Stomach smooth muscle (tissue), 2 donors: ENCODE measurements around the gene KIF22.
"Not testable (repeated sequence)": the region's sequence is repeated elsewhere in the genome, so short reads cannot be mapped to it uniquely, and the experiment has no call there.

Experiments used
- H3K27ac ChIP-seq: one replicate; pipeline ENCODE4 v1.7.0; 2013; ENCODE audit warnings: mild to moderate bottlenecking, low read length, inconsistent platforms
- H3K27me3 ChIP-seq, 2 donors: one replicate each; pipeline ENCODE4 v1.7.0; 2013; ENCODE audit warnings: low read length in 2 of 2; ENCODE audit not compliant: insufficient read depth in 2 of 2, control insufficient read depth in 1 of 2
- H3K36me3 ChIP-seq, 2 donors: one replicate each; pipeline ENCODE4 v1.7.0; 2013; ENCODE audit warnings: low read length in 2 of 2; ENCODE audit not compliant: control insufficient read depth in 2 of 2, insufficient read depth in 2 of 2
- H3K4me1 ChIP-seq: one replicate; pipeline ENCODE4 v1.7.0; 2013; ENCODE audit warnings: low read length; ENCODE audit not compliant: control insufficient read depth, insufficient read depth
- H3K4me3 ChIP-seq, 2 donors: one replicate each; pipeline ENCODE4 v1.7.0; 2013; ENCODE audit warnings: low read length in 2 of 2
- H3K9ac ChIP-seq, 2 donors: one replicate each; pipeline ENCODE4 v1.7.0; 2013; ENCODE audit warnings: low read length in 2 of 2, mild to moderate bottlenecking in 1 of 2
- H3K9me3 ChIP-seq, 2 donors: one replicate each; pipeline ENCODE4 v1.7.0; 2013; ENCODE audit warnings: low read length in 2 of 2; ENCODE audit not compliant: control insufficient read depth in 2 of 2
- donor health status: healthy.
- donor health status: Pancreatic carcinoma.

The KIF22 gene

GRCh38 chr16:29767062-29767461, 23.5 kb upstream of the KIF22 start:
- peaks cover 2% of the 10 kb centered on the region in 2 donors for H3K27me3 ChIP-seq
- no peak overlapping the region for H3K27ac ChIP-seq
- no peak overlapping the region for H3K4me3 ChIP-seq
- H3K9me3 ChIP-seq, result no peaks in the 10 kb centered on the region
- no peaks in the 10 kb centered on the region for H3K4me1 ChIP-seq
- H3K36me3 ChIP-seq, result no peaks in the 10 kb centered on the region
- H3K9ac ChIP-seq, result no peak overlapping the region

- Histone ChIP-seq H3K27ac (no peak overlapping the region), H3K36me3 (no peaks in the 10 kb centered on the region), H3K9ac (no peak overlapping the region), H3K4me1 (no peaks in the 10 kb centered on the region), H3K27me3 (peaks cover 0 to 2% of the 10 kb centered on the region in 2 donors), H3K9me3 (no peaks in the 10 kb centered on the region), H3K4me3 (no peak overlapping the region)
Observed at GRCh38 chr16:29769507-29769906, 21.0 kb upstream of the KIF22 start.

GRCh38 chr16:29770250-29770929, 20.2 kb upstream of the KIF22 start:
- peaks cover 0 to 2% of the 10 kb centered on the region in 2 donors for H3K27me3 ChIP-seq
- no peak overlapping the region for H3K27ac ChIP-seq
- H3K36me3 ChIP-seq, result no peaks in the 10 kb centered on the region
- H3K4me3 ChIP-seq, result no peak overlapping the region
- no peaks in the 10 kb centered on the region for H3K4me1 ChIP-seq
- no peak overlapping the region for H3K9ac ChIP-seq
- no peaks in the 10 kb centered on the region for H3K9me3 ChIP-seq

- H3K4me3 ChIP-seq, H3K36me3 ChIP-seq, H3K27ac ChIP-seq, H3K9me3 ChIP-seq, H3K27me3 ChIP-seq, H3K9ac ChIP-seq, H3K4me1 ChIP-seq: not testable (repeated sequence)
Observed at GRCh38 chr16:29772330-29772729, 18.2 kb upstream of the KIF22 start.

- no peaks in the 10 kb centered on the region for H3K36me3 ChIP-seq
- peaks cover 0 to 7% of the 10 kb centered on the region in 2 donors for H3K27me3 ChIP-seq
- H3K4me3 ChIP-seq, result no peak overlapping the region
- no peak overlapping the region for H3K9ac ChIP-seq
- H3K4me1 ChIP-seq, result no peaks in the 10 kb centered on the region
- no peaks in the 10 kb centered on the region for H3K9me3 ChIP-seq
- H3K27ac ChIP-seq, result no peak overlapping the region
Observed at GRCh38 chr16:29774730-29775129, 15.8 kb upstream of the KIF22 start.

GRCh38 chr16:29775742-29776408, 14.7 kb upstream of the KIF22 start:
- no peak overlapping the region for H3K9ac ChIP-seq

GRCh38 chr16:29777576-29778350, 12.8 kb upstream of the KIF22 start, which contains the start of gene ZG16:
ZG16 (plus strand) TSS chr16:29778256; CDS start chr16:29779267, 1,011 bp downstream.
- Histone ChIP-seq H3K4me1 (no peaks in the 10 kb centered on the region), H3K27me3 (peaks cover 3 to 4% of the 10 kb centered on the region in 2 donors), H3K36me3 (no peaks in the 10 kb centered on the region), H3K4me3 (no peak within 1 kb of the TSS), H3K9ac (no peak within 1 kb of the TSS), H3K9me3 (no peaks in the 10 kb centered on the region), H3K27ac (no peak within 1 kb of the TSS)

More at GRCh38 chr16:29775742-29776408, 14.7 kb upstream of the KIF22 start:
- Histone ChIP-seq H3K36me3 (no peaks in the 10 kb centered on the region), H3K27me3 (peaks cover 3 to 7% of the 10 kb centered on the region in 2 donors), H3K4me3 (no peak overlapping the region), H3K9me3 (no peaks in the 10 kb centered on the region), H3K27ac (no peak overlapping the region), H3K4me1 (no peaks in the 10 kb centered on the region)

- H3K27me3 ChIP-seq, result peaks cover 3 to 4% of the 10 kb centered on the region in 2 donors
- no peaks in the 10 kb centered on the region for H3K36me3 ChIP-seq
- no peaks in the 10 kb centered on the region for H3K4me1 ChIP-seq
- H3K4me3 ChIP-seq, result no peak overlapping the region
- H3K27ac ChIP-seq, result no peak overlapping the region
- H3K9me3 ChIP-seq, result no peaks in the 10 kb centered on the region
- no peak overlapping the region for H3K9ac ChIP-seq
Observed at GRCh38 chr16:29779474-29779873, 11.1 kb upstream of the KIF22 start.

- H3K9ac ChIP-seq, H3K4me1 ChIP-seq, H3K36me3 ChIP-seq, H3K9me3 ChIP-seq, H3K27me3 ChIP-seq, H3K27ac ChIP-seq, H3K4me3 ChIP-seq: not testable (repeated sequence)
Observed at GRCh38 chr16:29783094-29783953, 7.2 kb upstream of the KIF22 start.

- H3K36me3 ChIP-seq, result no peaks in the 10 kb centered on the region
- H3K9ac ChIP-seq, result no peak overlapping the region
- peaks cover 5% of the 10 kb centered on the region for H3K4me1 ChIP-seq
- H3K27ac ChIP-seq, result no peak overlapping the region
- peaks cover 2 to 3% of the 10 kb centered on the region in 2 donors for H3K27me3 ChIP-seq
- H3K4me3 ChIP-seq, result no peak overlapping the region
- no peaks in the 10 kb centered on the region for H3K9me3 ChIP-seq
Observed at GRCh38 chr16:29784157-29784556, 6.4 kb upstream of the KIF22 start.
